Measurements from ENCODE around the gene SPI1.

SPI1 gene

GRCh38 chr11:47387944-47388696 lies 9.8 kb upstream of the SPI1 start:
- no peak for DNase-seq

GRCh38 chr11:47384498-47384897 lies 6.2 kb upstream of the SPI1 start:
- no peak for DNase-seq

- no peak for DNase-seq
These were observed 4.7 kb upstream of the SPI1 start for GRCh38 chr11:47383071-47383470.

GRCh38 chr11:47380078-47380477 lies 1.7 kb upstream of the SPI1 start:
- no peak for DNase-seq

- no peak for DNase-seq
These were observed 970 bp upstream of the SPI1 start for GRCh38 chr11:47379317-47379716.

GRCh38 chr11:47378836-47379170 lies 456 bp upstream of the SPI1 start:
- no peak for DNase-seq

GRCh38 chr11:47377571-47378009 lies 757 bp downstream of the SPI1 start:
- no peak for DNase-seq

GRCh38 chr11:47376525-47377371 lies 1.6 kb downstream of the SPI1 start:
- no peak for DNase-seq

- no peak for DNase-seq
These were observed 2.2 kb downstream of the SPI1 start for GRCh38 chr11:47376107-47376524.

- DNase-seq = no peak
These were observed 2.7 kb downstream of the SPI1 start for GRCh38 chr11:47375546-47376085.

- no peak for DNase-seq
These were observed 3.3 kb downstream of the SPI1 start for GRCh38 chr11:47375020-47375419.

GRCh38 chr11:47374720-47375019 lies 3.7 kb downstream of the SPI1 start:
- no peak for DNase-seq

GRCh38 chr11:47373876-47374719 lies 4.2 kb downstream of the SPI1 start:
- peak; percentile 81 for DNase-seq

- DNase-seq = no peak
These were observed 5.9 kb downstream of the SPI1 start for GRCh38 chr11:47372422-47372821.

- DNase-seq = no peak
These were observed 8.7 kb downstream of the SPI1 start for GRCh38 chr11:47369676-47370075.

- DNase-seq = no peak
These were observed 12.3 kb downstream of the SPI1 start for GRCh38 chr11:47366020-47366490.

GRCh38 chr11:47361419-47361818 lies 16.9 kb downstream of the SPI1 start:
- no peak for DNase-seq

GRCh38 chr11:47360341-47360740 lies 18.0 kb downstream of the SPI1 start:
- DNase-seq = no peak

- DNase-seq = no peak
These were observed 18.8 kb downstream of the SPI1 start for GRCh38 chr11:47359586-47359985.

- no peak for DNase-seq
These were observed 19.2 kb downstream of the SPI1 start for GRCh38 chr11:47359162-47359561.

GRCh38 chr11:47358731-47359051 lies 19.7 kb downstream of the SPI1 start:
- no peak for DNase-seq

GRCh38 chr11:47357985-47358730 lies 20.2 kb downstream of the SPI1 start:
- DNase-seq = no peak

GRCh38 chr11:47356998-47357329 lies 21.4 kb downstream of the SPI1 start:
- no peak for DNase-seq

All from NCI-H69 (cell line).